ENCODE results near the gene SLC25A15. TPM values are rescaled to one million over a fixed set of nuclear protein-coding genes. Genes with fewer than 3 reads are reported as not detected.

Gene SLC25A15
- total and polyA plus RNA-seq, 2 donors (not counting 1 experiment from before 2014, with no cell fraction given), result 2.4 to 3.8 TPM

GRCh38 chr13:40749327-40749726 lies 40.1 kb upstream of the SLC25A15 start:
- Mint-ChIP-seq H3K27ac (no peak overlapping the region), H3K9me3 (ENCODE audit: insufficient read depth) (no peaks in the 10 kb centered on the region), H3K27me3 (no peaks in the 10 kb centered on the region), H3K4me1 (no peaks in the 10 kb centered on the region), H3K4me3 (no peak overlapping the region)
- H4K20me1 ChIP-seq (ENCODE audit: control insufficient read depth, insufficient read depth, low read length, poor library complexity, severe bottlenecking), result no peaks in the 10 kb centered on the region
- no peak overlapping the region for H3K4me2 ChIP-seq (replicated peaks; ENCODE audit: low read depth, low read length, poor library complexity, severe bottlenecking)
- H3K36me3 ChIP-seq (replicated peaks in 1 of 2; ENCODE audit: control extremely low read depth in 1 of 2, control insufficient read depth in 1 of 2, extremely low read depth in 1 of 2, insufficient read depth in 2 of 2, low read length in 1 of 2), result peaks cover 3 to 38% of the 10 kb centered on the region in 2 experiments
- ATAC-seq (ENCODE audit: low read depth) (no peak), DNase-seq (no peak)
- H3K9ac ChIP-seq (ENCODE audit: low read length), result no peak overlapping the region
- H3K79me2 ChIP-seq (ENCODE audit: control insufficient read depth, insufficient read depth, low read length), result no peaks in the 10 kb centered on the region
- intact Hi-C loops (cut with micrococcal nuclease), result no loop called here
- ChIA-PET POLR2A (no interaction called here), CTCF (interaction anchor here (0.7 to 2.0 kb wide), 3 partner anchors 28 to 807 kb away, joined by 3 to 6 read pairs (median 3); no protein-coding TSS in a partner anchor)
- H3K27me3 ChIP-seq (replicated peaks in 1 of 4; ENCODE audit: control extremely low read depth in 1 of 4, control insufficient read depth in 3 of 4, insufficient read depth in 4 of 4, low read length in 3 of 4), result no peaks in the 10 kb centered on the region
- no CpG with 5 or more reads among the region's 1 CpG for WGBS (ENCODE audit: insufficient coverage)
- no peak overlapping the region for H3K27ac ChIP-seq (ENCODE audit: low read length in 2 of 2)
- H3K4me3 ChIP-seq (ENCODE audit: control extremely low read depth in 1 of 5, extremely low read depth in 1 of 5, insufficient read depth in 1 of 5, low read depth in 2 of 5, low read length in 4 of 5), result no peak overlapping the region
- H3K9me3 ChIP-seq (ENCODE audit: control extremely low read depth in 1 of 3, control insufficient read depth in 2 of 3, insufficient read depth in 1 of 3, low read length in 2 of 3), result no peaks in the 10 kb centered on the region
- no peaks in the 10 kb centered on the region for H3K4me1 ChIP-seq (ENCODE audit: control insufficient read depth in 2 of 2, insufficient read depth in 2 of 2, low read length in 2 of 2)
- H2AFZ ChIP-seq (ENCODE audit: insufficient read depth, low read depth, low read length, poor library complexity, severe bottlenecking), result no peak overlapping the region
- no peak for TF ChIP-seq CTCF (IDR thresholded peaks at IDR 0.05)
- no peak for TF ChIP-seq EZH2 (IDR thresholded peaks at IDR 0.05; ENCODE audit: borderline replicate concordance, insufficient read depth, low read depth, low read length, poor library complexity, severe bottlenecking)

GRCh38 chr13:40755082-40755700 lies 34.2 kb upstream of the SLC25A15 start:
- no peaks in the 10 kb centered on the region for H3K9me3 Mint-ChIP-seq (ENCODE audit: insufficient read depth)
- Histone ChIP-seq H3K27ac (ENCODE audit: low read length in 2 of 2) (no peak overlapping the region), H3K9me3 (ENCODE audit: control extremely low read depth in 1 of 3, control insufficient read depth in 2 of 3, insufficient read depth in 1 of 3, low read length in 2 of 3) (no peaks in the 10 kb centered on the region), H3K79me2 (ENCODE audit: control insufficient read depth, insufficient read depth, low read length) (peaks cover 3% of the 10 kb centered on the region), H4K20me1 (ENCODE audit: control insufficient read depth, insufficient read depth, low read length, poor library complexity, severe bottlenecking) (no peaks in the 10 kb centered on the region), H3K36me3 (replicated peaks in 1 of 2; ENCODE audit: control extremely low read depth in 1 of 2, control insufficient read depth in 1 of 2, extremely low read depth in 1 of 2, insufficient read depth in 2 of 2, low read length in 1 of 2) (peaks cover 6 to 55% of the 10 kb centered on the region in 2 experiments), H3K4me1 (ENCODE audit: control insufficient read depth in 2 of 2, insufficient read depth in 2 of 2, low read length in 2 of 2) (no peaks in the 10 kb centered on the region), H3K4me3 (ENCODE audit: control extremely low read depth in 1 of 5, extremely low read depth in 1 of 5, insufficient read depth in 1 of 5, low read depth in 2 of 5, low read length in 4 of 5) (no peak overlapping the region), H3K9ac (ENCODE audit: low read length) (no peak overlapping the region), H2AFZ (ENCODE audit: insufficient read depth, low read depth, low read length, poor library complexity, severe bottlenecking) (no peak overlapping the region), H3K4me2 (replicated peaks; ENCODE audit: low read depth, low read length, poor library complexity, severe bottlenecking) (no peak overlapping the region), H3K27me3 (replicated peaks in 1 of 4; ENCODE audit: control extremely low read depth in 1 of 4, control insufficient read depth in 3 of 4, insufficient read depth in 4 of 4, low read length in 3 of 4) (no peaks in the 10 kb centered on the region)
- no peak for ATAC-seq (ENCODE audit: low read depth)
- H3K27me3 Mint-ChIP-seq, result no peaks in the 10 kb centered on the region
- H3K4me3 Mint-ChIP-seq, result no peak overlapping the region
- DNase-seq, result no peak
- no peak overlapping the region for H3K27ac Mint-ChIP-seq
- H3K4me1 Mint-ChIP-seq, result peaks cover 11% of the 10 kb centered on the region
- ChIA-PET CTCF (no interaction called here), POLR2A (no interaction called here)
- no peak for TF ChIP-seq CTCF (IDR thresholded peaks at IDR 0.05)
- TF ChIP-seq EZH2 (IDR thresholded peaks at IDR 0.05; ENCODE audit: borderline replicate concordance, insufficient read depth, low read depth, low read length, poor library complexity, severe bottlenecking), result no peak
- intact Hi-C loops (cut with micrococcal nuclease), result no loop called here
- 100% methylated on average over 4 of the region's 7 CpGs for WGBS (ENCODE audit: insufficient coverage)
